Mesendoderm (in vitro differentiated cells): ENCODE data around the gene SHD.

Source experiments
- DNase-seq: peaks from one replicate; pipeline ENCODE4 v3.0.0; 2013
- H2AK5ac ChIP-seq: 2 replicates; pipeline ENCODE4 v1.6.1; 2013; ENCODE audit warnings: low read length, inconsistent platforms
- H2BK120ac ChIP-seq: 2 replicates; pipeline ENCODE4 v1.6.1; 2013; ENCODE audit warnings: low read depth, mild to moderate bottlenecking, low read length, moderate library complexity, mixed read lengths
- H2BK15ac ChIP-seq: replicated peaks from 2 replicates; pipeline ENCODE4 v1.6.1; 2013; ENCODE audit warnings: low read depth, mild to moderate bottlenecking, moderate library complexity
- H2BK5ac ChIP-seq: 2 replicates; pipeline ENCODE4 v1.6.1; 2013; ENCODE audit warnings: low read length, inconsistent platforms
- H3K18ac ChIP-seq: 2 replicates; pipeline ENCODE4 v1.6.1; 2013; ENCODE audit warnings: mild to moderate bottlenecking, low read length, mixed read lengths
- H3K23ac ChIP-seq: one replicate; pipeline ENCODE4 v1.6.1; 2013; ENCODE audit warnings: low read length
- H3K27ac ChIP-seq: 2 replicates; pipeline ENCODE4 v1.5.1; 2013; ENCODE audit warnings: low read depth, mild to moderate bottlenecking, inconsistent platforms, low read length, moderate library complexity
- H3K27me3 ChIP-seq: 2 replicates; pipeline ENCODE4 v1.6.1; 2013; ENCODE audit warnings: low read length, control low read depth, mild to moderate bottlenecking, inconsistent platforms; ENCODE audit not compliant: insufficient read depth, poor library complexity
- H3K36me3 ChIP-seq: 2 replicates; pipeline ENCODE4 v1.6.1; 2013; ENCODE audit warnings: low read length, inconsistent platforms; ENCODE audit not compliant: control insufficient read depth, insufficient read depth
- H3K4ac ChIP-seq: one replicate; pipeline ENCODE4 v1.6.1; 2013; ENCODE audit warnings: low read depth, mild to moderate bottlenecking, low read length, moderate library complexity
- H3K4me1 ChIP-seq: 2 replicates; pipeline ENCODE4 v1.6.1; 2013; ENCODE audit warnings: low read depth, low read length, inconsistent platforms; ENCODE audit not compliant: control insufficient read depth
- H3K4me2 ChIP-seq: 2 replicates; pipeline ENCODE4 v1.6.1; 2013; ENCODE audit warnings: low read length
- H3K4me3 ChIP-seq: 2 replicates; pipeline ENCODE4 v1.5.1; 2013; ENCODE audit warnings: mild to moderate bottlenecking, low read length
- H3K56ac ChIP-seq: one replicate; pipeline ENCODE4 v1.6.1; 2013; ENCODE audit warnings: low read length
- H3K79me1 ChIP-seq: 2 replicates; pipeline ENCODE4 v1.6.1; 2013; ENCODE audit warnings: low read length, inconsistent platforms
- H3K79me2 ChIP-seq: 2 replicates; pipeline ENCODE4 v1.6.1; 2013; ENCODE audit warnings: mild to moderate bottlenecking, low read length; ENCODE audit not compliant: control insufficient read depth, insufficient read depth
- H3K9ac ChIP-seq: 2 replicates; pipeline ENCODE4 v1.6.1; 2013; ENCODE audit warnings: low read length, inconsistent platforms
- H4K5ac ChIP-seq: one replicate; pipeline ENCODE4 v1.6.1; 2013; ENCODE audit warnings: low read length
- H4K8ac ChIP-seq: one replicate; pipeline ENCODE4 v1.6.1; 2013; ENCODE audit warnings: low read depth, mild to moderate bottlenecking, control low read depth, low read length, moderate library complexity
- WGBS: extraction: QIAGEN DNeasy Blood & Tissue Kit; methylation state at CpG from one replicate; pipeline ENCODE4 v1.1.7; 2013; ENCODE audit warnings: low lambda C conversion rate, missing lambda C conversion rate; ENCODE audit not compliant: insufficient coverage; ENCODE audit errors: extremely low coverage; 5-methylcytosine and 5-hydroxymethylcytosine counted together

Gene SHD

GRCh38 chr19:4329858-4330257 lies 50.8 kb downstream of the SHD start:
- no peaks in the 10 kb centered on the region for H3K36me3 ChIP-seq
- no peak overlapping the region for H3K18ac ChIP-seq
- H3K79me1 ChIP-seq, result no peaks in the 10 kb centered on the region
- no peak overlapping the region for H3K4me2 ChIP-seq
- no peak overlapping the region for H3K9ac ChIP-seq
- H3K23ac ChIP-seq, result no peak overlapping the region
- H3K27ac ChIP-seq, result no peak overlapping the region
- no CpG with 5 or more reads among the region's 19 CpGs for WGBS
- no peaks in the 10 kb centered on the region for H3K4me1 ChIP-seq
- H3K79me2 ChIP-seq, result no peaks in the 10 kb centered on the region
- H2BK120ac ChIP-seq, result no peak overlapping the region
- no peak overlapping the region for H3K4ac ChIP-seq
- no peak overlapping the region for H4K8ac ChIP-seq
- H4K5ac ChIP-seq, result no peak overlapping the region
- no peak overlapping the region for H3K56ac ChIP-seq
- no peak overlapping the region for H2BK5ac ChIP-seq
- no peaks in the 10 kb centered on the region for H3K27me3 ChIP-seq
- no peak overlapping the region for H2AK5ac ChIP-seq
- H3K4me3 ChIP-seq, result no peak overlapping the region
- DNase-seq, result no peak
- H2BK15ac ChIP-seq, result no peak overlapping the region

GRCh38 chr19:4334929-4335570 lies 56.0 kb downstream of the SHD start:
- no peak overlapping the region for H2BK5ac ChIP-seq
- DNase-seq, result no peak
- no peak overlapping the region for H3K4me3 ChIP-seq

GRCh38 chr19:4337906-4338440 lies 58.9 kb downstream of the SHD start:
- no peaks in the 10 kb centered on the region for H3K4me1 ChIP-seq
- peak overlapping the region; percentile 73 for H3K9ac ChIP-seq
- H3K79me2 ChIP-seq, result no peaks in the 10 kb centered on the region
- no peak overlapping the region for H3K18ac ChIP-seq
- H3K4me3 ChIP-seq, result peak overlapping the region; percentile 2
- H3K4me2 ChIP-seq, result peak overlapping the region; percentile 70
- H4K8ac ChIP-seq, result no peak overlapping the region
- peak overlapping the region; percentile 27 for H2BK5ac ChIP-seq
- H2BK120ac ChIP-seq, result no peak overlapping the region
- H3K79me1 ChIP-seq, result no peaks in the 10 kb centered on the region
- H3K27me3 ChIP-seq, result no peaks in the 10 kb centered on the region
- H3K4ac ChIP-seq, result no peak overlapping the region
- no peak overlapping the region for H3K23ac ChIP-seq
- no peak overlapping the region for H2BK15ac ChIP-seq
- no peak overlapping the region for H4K5ac ChIP-seq
- WGBS, result no CpG with 5 or more reads among the region's 14 CpGs
- no peaks in the 10 kb centered on the region for H3K36me3 ChIP-seq
- H3K56ac ChIP-seq, result peak overlapping the region; percentile 89
- DNase-seq, result peak; percentile 54
- no peak overlapping the region for H2AK5ac ChIP-seq
- no peak overlapping the region for H3K27ac ChIP-seq

More at GRCh38 chr19:4334929-4335570, 56.0 kb downstream of the SHD start:
- Histone ChIP-seq H3K9ac (no peak overlapping the region), H4K5ac (no peak overlapping the region), H3K23ac (no peak overlapping the region), H3K27ac (no peak overlapping the region), H2BK15ac (no peak overlapping the region), H2AK5ac (no peak overlapping the region), H3K36me3 (no peaks in the 10 kb centered on the region), H3K4ac (no peak overlapping the region), H3K79me2 (no peaks in the 10 kb centered on the region), H3K56ac (no peak overlapping the region), H3K4me1 (no peaks in the 10 kb centered on the region), H3K79me1 (no peaks in the 10 kb centered on the region), H4K8ac (no peak overlapping the region), H3K18ac (no peak overlapping the region), H2BK120ac (no peak overlapping the region), H3K27me3 (no peaks in the 10 kb centered on the region), H3K4me2 (no peak overlapping the region)
- whole genome bisulfite sequencing, result 100% methylated on average over 4 of the region's 7 CpGs

- Histone ChIP-seq H3K4me3 (peak within 1 kb of the TSS; percentile 2), H3K27me3 (no peaks in the 10 kb centered on the region), H3K9ac (peak within 1 kb of the TSS; percentile 73), H2BK5ac (peak within 1 kb of the TSS; percentile 27), H2BK15ac (no peak within 1 kb of the TSS), H3K79me1 (no peaks in the 10 kb centered on the region), H3K79me2 (no peaks in the 10 kb centered on the region), H3K18ac (peak within 1 kb of the TSS; percentile 1), H4K8ac (no peak within 1 kb of the TSS), H3K4ac (no peak within 1 kb of the TSS), H3K27ac (no peak within 1 kb of the TSS), H3K36me3 (no peaks in the 10 kb centered on the region), H2BK120ac (no peak within 1 kb of the TSS), H2AK5ac (no peak within 1 kb of the TSS), H3K56ac (peak within 1 kb of the TSS; percentile 89), H3K4me1 (no peaks in the 10 kb centered on the region), H3K23ac (no peak within 1 kb of the TSS), H4K5ac (peak within 1 kb of the TSS; percentile 39), H3K4me2 (peak within 1 kb of the TSS; percentile 70)
- DNase-seq, result peak; percentile 51
- WGBS, result no CpG with 5 or more reads among the region's 27 CpGs
These were observed 59.6 kb downstream of the SHD start, which contains the start of gene STAP2 for GRCh38 chr19:4338441-4339355. Gene STAP2, minus strand, starts transcription at chr19:4338827. Its CDS starts 74 bp downstream, at chr19:4338753.
